Sciatic nerve (tissue), 2 donors: ENCODE measurements around the gene PTGDS. TPM values are rescaled to one million over a fixed set of nuclear protein-coding genes. Genes with fewer than 3 reads are reported as not detected.

Experiments
- ATAC-seq: fragments of 200-7000 bp; cut with Tn5 transposase; one replicate; pipeline ENCODE4 v1.9.1; 2020; ENCODE audit warnings: mild to moderate bottlenecking, moderate library complexity
- DNase-seq: peaks from one replicate; pipeline ENCODE4 v3.0.0-alpha.2; 2020; ENCODE audit warnings: low spot score
- intact Hi-C: fragments of 100-400 bp; cut with DNase I; formaldehyde crosslinking; loops from one replicate; pipeline ENCODE4 v1.14.2; 2022
- total RNA-seq: library from RNA; stranded (reverse); fragmentation: NEBNext Ultra II Directional; extraction: Animal tissue kit (Norgen Biotek cat#: 25700); gene quantifications from one replicate; pipeline ENCODE4 v1.2.1, GENCODE V29; 2021
- donor health status: DM: no; HTN: no; CAD: no.
- donor health status: DM: no; HTN: no; CAD: no.

The PTGDS gene
- total RNA-seq, 1 donor from 2014 or later, result 1,668 TPM

DNA sequence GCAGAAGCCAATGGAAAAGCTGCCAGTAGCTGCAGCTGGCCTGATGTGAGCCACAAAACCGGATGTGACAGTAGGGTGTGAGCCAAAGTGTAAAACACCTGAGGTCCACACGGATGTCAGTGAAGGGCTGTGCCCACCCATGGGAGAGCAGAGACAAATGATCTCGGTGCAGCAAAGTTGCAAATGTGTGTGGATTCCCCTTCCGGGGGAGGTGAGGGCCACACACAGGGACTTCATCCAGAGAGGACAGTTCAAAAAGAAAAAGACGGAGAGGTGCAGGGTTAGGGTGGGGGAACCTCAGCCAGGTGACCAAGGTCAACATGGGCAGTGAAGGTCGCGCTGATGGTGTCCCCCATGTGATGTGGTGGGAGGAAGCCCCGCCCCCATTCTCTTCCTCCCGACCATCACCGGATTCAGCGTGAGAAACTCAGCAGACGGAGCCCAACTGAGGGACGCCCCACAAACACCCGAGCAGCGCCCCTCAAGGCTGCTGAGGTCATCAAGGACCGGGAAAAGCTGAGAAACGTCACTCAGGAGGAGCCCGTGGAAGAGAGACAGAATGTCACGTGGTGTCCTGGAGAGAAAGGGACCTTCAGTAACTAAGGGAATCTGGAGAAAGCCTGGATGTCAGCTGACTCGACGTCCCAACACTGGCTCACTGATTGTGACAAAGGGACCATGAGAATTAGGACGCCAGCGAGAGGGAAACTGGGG, 11.4 kb upstream of the PTGDS start:
- intact Hi-C loops, result no loop called here
- ATAC-seq, result peak; percentile 32

DNA sequence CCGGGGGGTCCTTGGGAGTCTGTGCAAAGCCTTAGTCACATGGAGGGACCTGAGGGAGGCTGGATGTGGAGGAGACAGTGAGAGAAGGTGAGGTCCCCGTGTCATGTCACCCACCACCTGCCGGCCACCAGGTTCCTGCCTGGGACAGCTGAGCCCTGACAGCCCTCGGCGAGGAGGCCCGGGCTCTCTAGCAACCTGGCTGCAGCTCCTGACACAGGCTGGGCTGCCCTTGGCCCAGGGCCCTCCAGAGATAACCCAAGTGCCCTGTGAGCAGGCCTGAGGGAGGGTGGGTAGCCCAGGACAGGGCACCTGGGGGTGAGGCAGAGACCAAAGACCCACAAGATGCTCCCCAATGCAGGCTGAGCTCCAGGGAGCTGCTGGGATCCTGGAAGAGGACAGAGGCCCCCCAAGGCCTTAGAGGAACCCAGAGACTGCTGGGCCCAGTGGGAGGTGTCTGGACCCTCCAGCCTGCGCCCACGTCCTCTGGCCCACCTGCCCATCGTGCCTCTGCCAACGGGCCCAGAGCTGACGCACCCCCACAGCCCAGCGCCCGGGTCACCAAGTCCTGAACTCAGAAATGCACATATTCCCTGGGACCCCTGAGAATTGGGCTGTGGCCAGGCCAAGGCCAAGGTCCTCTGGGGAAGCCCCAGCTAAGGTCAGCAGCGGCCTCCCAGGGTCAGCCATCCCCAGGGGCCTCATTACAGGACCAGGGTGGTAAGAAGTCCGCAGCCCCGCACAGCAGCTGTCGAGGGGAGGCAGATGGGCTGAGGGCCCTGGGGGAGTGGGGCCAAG, 8.8 kb upstream of the PTGDS start:
- ATAC-seq (no peak), DNase-seq (no peak)
- intact Hi-C loops, result no loop called here

More for the DNA sequence above, 11.4 kb upstream of the PTGDS start:
- DNase-seq, result no peak

DNA sequence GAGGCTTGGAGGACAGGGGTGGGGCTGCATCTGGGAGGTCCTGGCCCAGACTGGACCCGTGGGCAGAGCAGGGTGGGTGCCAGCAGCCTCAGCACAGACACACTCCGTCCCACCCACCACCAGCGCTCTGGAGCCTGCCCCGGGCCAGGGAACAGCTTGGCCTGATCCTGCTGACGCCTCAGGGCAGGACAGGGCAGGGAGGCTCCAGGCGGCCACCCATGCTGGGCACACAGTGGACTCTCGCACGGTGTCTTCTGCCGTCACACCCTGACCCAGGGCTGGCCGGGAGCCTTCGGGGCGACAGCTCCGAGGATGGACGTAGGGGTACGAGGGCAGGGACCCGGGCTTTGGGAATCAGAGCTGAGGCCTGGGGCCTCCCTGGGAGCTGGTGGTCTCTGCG, 8.2 kb upstream of the PTGDS start:
- DNase-seq (no peak), ATAC-seq (peak; percentile 35)
- intact Hi-C loops, result no loop called here

DNA sequence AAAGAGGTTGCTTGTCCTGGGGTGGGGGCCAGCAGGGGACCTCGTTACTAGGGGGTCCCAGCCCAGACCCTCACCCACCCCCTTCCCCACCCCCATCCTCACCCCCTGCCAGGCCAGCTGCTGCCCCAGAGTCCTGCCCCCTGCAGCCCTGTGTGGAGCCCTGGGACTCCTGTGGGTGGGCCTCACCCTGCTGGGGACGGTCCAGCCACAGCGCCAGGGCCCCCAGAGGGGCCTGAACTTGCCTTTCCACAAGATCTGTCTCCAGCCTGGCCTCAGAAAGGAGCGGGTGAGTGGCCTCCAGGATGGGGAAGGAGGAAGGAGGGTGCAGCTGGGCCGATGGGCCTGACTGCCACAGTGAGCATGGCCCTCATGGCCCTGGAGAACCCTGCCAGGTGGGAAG, 7.5 kb upstream of the PTGDS start:
- ATAC-seq (no peak), DNase-seq (no peak)
- intact Hi-C loops, result no loop called here

DNA sequence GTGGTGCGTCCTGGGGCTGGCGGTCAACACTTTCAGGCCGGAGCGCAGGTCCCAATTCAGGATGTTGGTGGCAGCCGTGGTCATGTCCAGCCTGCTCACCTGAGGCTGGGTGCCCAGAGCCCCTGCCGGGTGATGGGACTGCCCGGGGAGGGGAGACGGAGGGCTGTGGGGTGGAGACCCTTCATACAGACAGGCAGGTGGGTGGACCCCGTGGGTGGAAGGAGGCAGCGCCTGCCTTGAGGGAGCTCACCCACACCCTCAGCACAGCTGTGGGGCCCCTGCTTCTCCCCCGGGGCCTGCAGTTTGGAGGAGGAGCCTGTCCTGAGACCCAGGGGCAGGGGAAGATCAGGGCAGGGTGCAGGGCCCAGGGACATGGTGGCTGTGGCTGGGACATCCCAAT, 6.9 kb upstream of the PTGDS start:
- intact Hi-C loops, result no loop called here
- DNase-seq (no peak), ATAC-seq (no peak)

DNA sequence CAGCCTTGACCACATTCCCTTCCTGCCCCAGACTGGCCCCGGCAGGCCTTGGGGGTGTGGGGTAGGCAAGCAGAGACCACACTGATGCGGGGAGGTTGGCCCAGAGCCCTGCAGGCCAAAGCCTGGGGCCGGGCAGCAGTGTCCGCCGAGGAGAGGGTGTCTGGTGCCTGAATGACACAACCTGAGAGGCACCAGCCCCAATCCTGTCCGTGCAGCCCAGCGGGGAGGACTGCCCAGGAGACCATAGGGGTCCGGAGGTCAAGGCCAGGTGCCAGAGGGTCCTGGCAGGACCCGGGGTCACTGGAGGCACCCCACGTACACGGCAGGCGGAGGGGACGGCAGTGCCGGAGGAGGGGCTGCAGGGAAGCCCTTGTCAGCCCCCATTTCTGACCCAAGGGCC, 5.6 kb upstream of the PTGDS start:
- intact Hi-C loops, result no loop called here
- no peak for DNase-seq
- ATAC-seq, result no peak

DNA sequence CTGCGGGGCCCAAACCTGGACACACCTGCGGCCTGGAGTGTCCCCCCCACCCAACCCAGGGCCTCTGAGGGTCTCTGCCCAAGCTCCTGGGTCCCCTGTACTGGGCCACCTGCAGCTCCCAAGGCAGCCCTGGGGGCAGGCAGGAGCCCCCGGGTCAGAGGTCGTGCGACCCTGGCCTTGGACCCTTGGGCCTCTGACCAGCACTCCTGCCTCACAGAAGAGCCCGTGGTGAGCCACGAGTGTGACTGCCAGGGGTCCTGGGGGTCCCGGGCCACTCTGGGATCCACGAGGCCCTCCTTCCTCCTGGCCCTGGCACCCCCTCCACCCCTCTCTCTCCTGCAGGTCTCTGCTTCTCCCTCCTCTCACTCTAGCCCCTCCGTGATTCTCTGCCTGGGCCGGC, 5.0 kb upstream of the PTGDS start:
- DNase-seq (no peak), ATAC-seq (no peak)
- intact Hi-C loops, result no loop called here

DNA sequence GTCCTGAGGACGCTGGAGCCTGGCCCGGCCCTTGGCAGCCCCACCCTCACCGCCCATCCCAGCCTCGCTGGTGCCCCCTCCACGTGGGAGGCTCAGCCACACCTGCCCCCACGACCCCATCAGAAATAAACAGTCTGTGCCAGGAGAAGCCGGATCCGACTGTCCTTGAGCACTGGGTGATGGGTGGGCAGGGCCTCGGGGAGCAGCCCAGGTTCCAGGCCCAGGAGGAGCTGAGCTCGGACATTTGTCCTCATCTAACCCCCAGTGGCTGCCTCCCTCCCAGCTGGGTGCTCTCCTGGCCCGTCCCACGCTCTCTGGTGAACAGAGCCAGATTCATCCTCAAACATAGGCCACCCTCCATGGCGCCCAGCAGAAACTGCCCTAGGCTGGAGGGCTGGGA, 4.6 kb upstream of the PTGDS start:
- intact Hi-C loops, result no loop called here
- no peak for DNase-seq

DNA sequence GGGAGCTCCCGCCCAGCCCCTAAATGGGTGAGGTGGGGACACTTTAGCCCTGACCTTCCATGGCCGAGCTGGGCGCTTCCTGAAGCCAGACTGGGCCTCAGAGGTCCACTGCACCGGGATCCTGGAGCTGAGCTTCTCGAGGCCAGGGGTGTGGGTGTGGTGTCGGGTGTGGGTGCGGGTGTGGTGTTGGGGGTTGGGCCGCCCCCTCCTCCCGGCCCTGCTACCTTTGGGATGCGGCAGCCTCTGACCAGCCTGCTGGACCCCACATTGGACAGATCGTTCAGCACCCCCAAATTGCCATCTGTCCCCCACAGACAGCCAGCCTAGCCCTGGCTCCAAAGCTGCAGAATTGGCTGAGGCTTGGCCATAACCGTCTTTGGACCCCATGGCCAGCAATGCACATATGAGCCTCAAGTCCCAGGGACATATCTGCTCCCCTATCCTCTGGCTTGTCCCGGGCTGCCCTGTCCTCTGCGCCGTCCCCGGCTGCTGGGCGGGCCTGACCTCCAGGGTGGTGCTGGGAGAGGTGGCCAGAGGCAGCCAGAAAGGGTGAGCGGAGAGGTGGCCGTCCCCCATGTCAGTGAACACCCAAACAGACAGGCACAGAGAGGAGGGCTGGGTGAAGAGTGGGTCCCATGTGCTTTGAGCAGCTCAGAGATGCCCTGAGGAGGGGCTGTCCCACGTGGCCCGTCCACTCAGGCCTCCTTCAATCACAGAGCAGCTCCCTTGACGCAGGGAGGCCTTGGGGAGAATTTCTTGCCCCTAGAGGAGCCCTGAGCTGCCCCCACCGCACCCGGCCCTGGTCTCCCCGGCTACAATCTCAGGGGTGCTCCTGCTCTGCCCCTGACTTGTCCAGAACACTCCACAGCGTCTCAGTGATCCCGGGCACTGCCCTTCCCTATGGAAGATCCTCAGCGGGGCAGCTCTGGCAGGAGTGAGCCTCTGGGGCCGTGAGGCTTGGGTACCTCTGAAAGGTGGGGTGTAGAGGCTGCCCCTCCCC, 3.4 kb upstream of the PTGDS start:
- ATAC-seq (no peak), DNase-seq (no peak)
- intact Hi-C loops, result no loop called here

More for the DNA sequence above, 4.6 kb upstream of the PTGDS start:
- ATAC-seq, result no peak

DNA sequence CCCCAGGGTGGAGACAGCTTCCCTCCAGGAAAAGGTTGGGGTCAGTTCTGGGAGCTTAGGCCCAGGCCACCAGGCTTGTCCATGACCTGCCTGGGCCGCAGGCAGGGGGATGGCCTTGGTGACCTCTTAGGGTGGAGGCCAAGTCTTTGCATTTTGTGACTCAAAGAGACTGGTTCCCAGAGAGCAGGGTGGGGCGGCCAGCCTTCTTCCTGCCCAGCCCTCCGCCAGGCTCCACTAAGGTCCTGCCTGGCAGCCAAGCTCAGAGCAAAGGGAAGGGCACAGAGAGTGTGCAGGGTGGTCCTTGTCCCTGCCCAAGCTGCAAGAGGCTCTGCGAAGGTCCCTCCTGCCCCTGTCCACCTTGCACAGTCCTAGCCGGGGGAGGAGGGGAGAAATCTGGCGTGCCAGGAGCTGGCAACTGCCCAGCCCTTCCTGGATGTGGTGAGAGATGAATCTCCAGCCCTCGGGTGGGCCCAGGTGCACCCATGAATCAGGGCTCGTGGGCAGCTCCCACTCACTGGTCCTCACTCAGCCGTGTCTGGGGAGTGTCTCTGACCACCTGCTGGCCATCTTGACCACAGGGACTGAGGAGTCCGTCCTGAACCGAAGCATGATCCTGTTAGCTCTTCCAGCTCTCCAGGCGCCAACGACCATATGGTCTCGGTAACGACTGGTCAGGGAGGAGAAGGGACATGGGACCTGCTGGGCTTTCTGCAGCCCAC, 2.3 kb upstream of the PTGDS start:
- no peak for DNase-seq
- no peak for ATAC-seq
- intact Hi-C loops, result no loop called here

DNA sequence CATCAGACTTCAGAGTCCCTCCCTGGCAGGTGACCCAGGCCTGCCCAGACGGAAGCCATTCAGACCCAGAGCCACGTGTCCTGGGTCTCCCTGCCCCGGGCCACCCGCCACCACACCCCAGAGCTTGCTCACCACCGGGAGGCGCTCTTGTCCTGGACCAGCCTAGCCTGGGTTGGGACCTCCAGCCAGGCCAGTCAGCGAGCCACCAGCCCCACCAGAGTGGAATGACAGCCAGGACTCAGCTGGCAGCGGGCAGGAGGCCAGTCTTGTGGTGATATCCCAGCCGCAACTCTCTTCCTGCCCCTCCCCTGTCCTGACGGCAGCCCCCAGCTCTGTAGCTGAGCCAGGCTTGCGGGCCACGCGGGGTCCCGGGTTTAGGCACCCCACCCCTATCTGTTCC, 1.7 kb upstream of the PTGDS start:
- intact Hi-C loops, result no loop called here
- ATAC-seq, result no peak

DNA sequence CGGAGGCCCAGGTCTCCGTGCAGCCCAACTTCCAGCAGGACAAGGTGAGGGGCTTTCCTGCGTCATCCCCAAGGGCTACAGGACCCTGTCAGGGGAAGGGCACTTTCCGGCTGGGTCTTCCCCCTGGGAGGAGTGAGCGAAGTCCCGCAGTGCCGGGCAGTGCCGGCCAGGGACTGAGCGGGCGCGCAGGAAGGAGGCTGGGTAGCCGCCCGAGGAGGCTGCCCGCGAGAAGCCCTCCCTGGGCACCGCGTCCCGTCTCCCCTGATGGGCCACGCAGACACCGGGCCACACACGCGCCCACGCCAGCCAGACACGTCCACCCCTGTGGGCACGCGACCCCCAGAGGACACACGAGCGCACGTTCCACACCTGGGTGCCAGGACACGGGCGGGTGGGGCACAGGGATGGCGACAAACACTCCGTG, 357 bp downstream of the PTGDS start:
- DNase-seq, result no peak
- intact Hi-C loops, result no loop called here
- ATAC-seq, result no peak

More for the DNA sequence above, 1.7 kb upstream of the PTGDS start:
- no peak for DNase-seq

DNA sequence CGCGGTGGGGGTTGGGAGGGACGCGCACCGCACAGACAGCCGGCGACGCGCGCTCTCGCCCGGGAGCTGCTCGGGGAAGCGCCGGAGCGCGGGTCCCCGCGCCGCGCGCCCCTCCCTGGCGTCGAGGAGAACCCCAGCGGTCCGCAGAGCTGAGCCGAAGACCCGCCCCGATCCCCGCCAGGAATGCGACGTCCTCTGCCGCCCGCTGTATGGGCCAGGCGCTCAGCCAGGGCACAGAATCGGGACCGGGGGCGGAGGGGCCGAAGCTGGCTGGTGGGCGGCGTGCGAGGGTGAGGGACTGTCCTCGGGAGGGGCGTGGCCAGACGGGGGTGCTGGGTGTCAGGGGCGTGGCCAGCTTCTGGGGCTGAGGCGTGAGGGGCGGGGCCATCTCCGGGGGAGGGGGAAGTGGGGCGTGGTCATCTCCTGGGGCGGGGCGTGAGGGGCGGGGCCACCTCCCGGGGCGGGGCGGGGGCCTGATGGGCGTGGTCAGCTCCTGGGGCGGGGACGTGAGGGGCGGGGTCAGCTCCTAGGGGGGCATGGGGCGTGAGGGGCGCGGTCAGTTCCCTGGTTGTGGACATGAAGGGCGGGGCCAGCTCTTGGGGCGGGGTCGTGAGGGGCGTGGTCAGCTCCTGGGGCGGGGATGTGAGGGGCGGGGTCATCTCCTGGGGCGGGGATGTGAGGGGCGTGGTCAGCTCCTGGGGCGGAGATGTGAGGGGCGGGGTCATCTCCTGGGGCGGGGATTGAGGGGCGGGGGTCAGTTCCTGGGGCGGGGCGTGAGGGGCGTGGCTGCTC, 965 bp downstream of the PTGDS start:
- intact Hi-C loops, result no loop called here
- DNase-seq (peak; percentile 93), ATAC-seq (peak; percentile 49)

DNA sequence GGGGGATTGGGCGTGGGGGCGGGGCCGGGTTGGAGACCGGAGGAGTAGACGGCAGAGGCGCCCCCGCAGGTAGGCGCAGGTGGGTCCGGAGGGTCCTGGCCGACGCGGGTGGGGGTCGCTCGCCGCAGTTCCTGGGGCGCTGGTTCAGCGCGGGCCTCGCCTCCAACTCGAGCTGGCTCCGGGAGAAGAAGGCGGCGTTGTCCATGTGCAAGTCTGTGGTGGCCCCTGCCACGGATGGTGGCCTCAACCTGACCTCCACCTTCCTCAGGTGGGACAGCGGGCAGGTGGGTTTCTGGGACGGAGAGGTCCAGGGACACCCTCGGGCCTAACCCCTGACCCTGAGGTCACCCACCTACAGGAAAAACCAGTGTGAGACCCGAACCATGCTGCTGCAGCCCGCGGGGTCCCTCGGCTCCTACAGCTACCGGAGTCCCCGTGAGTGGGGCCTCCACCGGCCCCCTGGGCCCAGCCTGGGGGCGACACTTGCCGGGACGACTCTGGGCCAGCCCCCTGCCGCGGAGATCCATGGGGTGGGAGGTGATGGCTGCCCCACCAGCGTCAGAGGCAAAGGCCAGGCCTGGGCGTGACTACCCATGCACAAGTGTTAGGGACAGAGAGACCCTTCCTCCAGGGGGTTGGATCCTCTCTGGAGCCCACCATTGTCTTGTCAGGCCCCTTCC, 1.7 kb downstream of the PTGDS start:
- DNase-seq (peak; percentile 87), ATAC-seq (no peak)
- intact Hi-C loops, result no loop called here

DNA sequence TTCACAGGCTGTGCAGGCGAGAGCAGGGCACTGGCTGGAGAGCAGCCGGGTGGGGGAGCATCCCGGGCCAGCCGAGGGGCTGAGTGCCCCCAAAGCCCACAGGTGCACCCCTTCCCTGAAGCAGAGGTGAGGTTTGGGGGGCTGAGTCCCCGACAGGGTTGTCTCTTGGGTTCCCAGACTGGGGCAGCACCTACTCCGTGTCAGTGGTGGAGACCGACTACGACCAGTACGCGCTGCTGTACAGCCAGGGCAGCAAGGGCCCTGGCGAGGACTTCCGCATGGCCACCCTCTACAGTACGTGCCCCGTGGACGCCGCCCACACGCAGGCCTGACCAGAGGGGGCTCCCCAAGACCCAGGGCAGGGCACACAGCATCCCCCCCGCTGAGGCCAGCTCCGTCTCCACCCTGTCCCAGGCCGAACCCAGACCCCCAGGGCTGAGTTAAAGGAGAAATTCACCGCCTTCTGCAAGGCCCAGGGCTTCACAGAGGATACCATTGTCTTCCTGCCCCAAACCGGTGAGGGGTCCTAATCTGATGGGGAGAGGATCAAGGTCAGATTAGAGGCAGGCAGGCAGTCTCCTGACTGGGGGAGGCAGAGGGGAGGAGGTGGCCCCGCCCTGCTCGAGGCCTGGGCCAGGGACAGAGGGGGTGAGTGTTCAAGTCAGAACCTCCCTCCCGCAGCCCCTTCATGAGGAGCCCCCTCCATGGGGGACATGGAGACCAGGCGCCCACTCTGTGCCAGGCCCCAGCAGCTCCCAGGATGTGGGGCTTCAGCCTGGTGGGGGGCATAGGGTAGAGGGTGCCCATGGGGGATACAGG, 2.7 kb downstream of the PTGDS start:
- intact Hi-C loops, result no loop called here
- ATAC-seq (no peak), DNase-seq (no peak)

DNA sequence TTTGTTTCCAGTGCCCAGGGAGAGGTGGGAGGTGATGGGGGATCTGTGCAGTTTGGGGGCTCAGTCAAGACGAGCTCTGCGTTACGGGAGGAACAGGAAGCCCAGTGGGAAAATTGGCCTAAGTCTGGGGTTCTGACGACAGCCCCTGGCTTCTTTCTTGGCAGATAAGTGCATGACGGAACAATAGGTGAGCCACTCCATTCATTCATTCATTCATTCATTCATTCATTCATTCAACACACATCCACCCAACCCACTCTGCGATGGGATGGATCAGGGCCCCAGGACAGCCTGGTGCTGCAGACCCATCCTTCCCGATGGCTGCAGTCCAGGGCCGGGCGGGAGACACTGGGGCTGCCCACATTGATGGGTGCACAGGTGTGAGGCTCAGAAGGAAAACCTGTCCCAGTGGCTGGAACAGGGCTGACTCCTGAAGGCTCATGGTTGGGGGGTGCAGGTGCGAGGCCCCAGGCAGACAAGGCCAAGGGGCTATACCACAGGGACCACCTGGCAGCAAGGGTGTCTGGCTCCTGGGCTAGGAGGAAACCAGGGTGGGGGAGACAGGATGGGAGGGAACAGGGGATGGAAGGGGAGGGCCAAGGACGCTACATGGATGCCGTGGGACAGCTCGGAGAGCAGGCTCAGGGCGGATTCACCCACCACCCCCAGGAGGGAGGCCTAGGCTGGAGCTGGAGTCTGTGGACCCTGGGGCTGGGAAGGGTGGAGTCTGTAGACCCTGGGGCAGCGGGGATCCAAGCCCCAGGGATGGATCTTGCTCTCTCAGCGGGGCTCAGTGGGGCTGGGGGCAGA, 3.6 kb downstream of the PTGDS start:
- no peak for ATAC-seq
- intact Hi-C loops, result no loop called here
- no peak for DNase-seq
